NCI-H1048 (cell line): ENCODE results near the gene CES4A.

Experiments
- DNase-seq: peaks from one replicate; lab custom pipeline; 2025; lab: John Stamatoyannopoulos, UW

CES4A gene

DNA sequence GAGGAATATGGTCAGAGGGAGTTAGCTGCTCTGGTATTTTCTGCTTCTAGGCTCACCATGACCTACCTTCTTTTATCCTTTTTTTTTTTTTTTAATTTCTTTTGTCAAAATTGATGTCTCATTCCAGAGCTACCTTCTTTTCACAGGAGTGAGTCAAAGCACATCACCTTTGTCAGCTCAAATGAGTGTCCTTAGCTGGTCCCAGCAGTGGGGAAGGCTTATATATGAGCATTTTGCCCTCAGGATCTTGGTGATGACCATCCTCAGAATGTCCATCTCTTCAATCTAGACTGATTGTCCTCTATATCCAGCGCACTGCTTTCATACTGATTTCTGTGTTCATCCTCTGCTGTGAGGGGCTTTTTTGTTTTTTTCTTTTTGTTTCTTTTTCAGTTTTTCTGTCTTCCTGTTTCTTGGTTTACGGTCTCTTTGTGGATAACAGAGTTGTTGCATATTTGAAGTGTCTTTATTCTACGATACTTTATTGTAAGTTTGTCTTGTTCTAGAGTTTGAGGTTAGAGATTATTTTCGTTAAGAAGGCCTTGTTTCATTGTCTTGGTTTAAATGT, 65.5 kb downstream of the CES4A start:
- no peak for DNase-seq

DNA sequence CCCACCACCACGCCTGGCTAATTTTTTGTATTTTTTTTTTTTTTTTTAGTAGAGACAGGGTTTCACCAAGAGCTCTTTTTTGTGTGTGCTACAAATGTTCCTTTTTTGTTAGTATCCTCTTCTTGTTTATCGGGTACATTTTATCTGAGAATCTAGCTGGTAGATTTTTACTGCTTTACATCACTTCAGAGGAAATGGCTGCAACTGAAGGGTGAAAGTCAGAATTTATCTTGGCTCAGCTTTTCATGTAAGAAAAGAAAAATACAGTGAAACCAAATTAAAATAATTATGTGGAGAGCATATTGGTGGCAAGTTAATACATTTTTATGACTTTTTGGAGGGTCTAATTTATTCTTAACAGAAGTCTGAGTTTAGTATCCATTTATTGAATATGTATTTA, 66.5 kb downstream of the CES4A start:
- no peak for DNase-seq

- DNase-seq = no peak
Measured at GRCh38 chr16:67055712-67056487, 67.5 kb downstream of the CES4A start.
